Peyer's patch (tissue), 4 donors: ENCODE results near the gene FBLL1.
"Not testable (repeated sequence)": the region's sequence is repeated elsewhere in the genome, so short reads cannot be mapped to it uniquely, and the experiment has no call there.

ENCODE experiments used
- CTCF ChIP-seq, 6 experiments: fragments of 450-650 bp in 4 of 6; fragments of 200-600 bp in 2 of 6; sonication (generic) in 1 of 6; IDR thresholded peaks; one replicate each; pipeline ENCODE4 v1.5.1; 2017 to 2019; ENCODE audit warnings: antibody characterized with exemption in 6 of 6, mild to moderate bottlenecking in 3 of 6, moderate library complexity in 1 of 6
- POLR2A ChIP-seq, 2 donors: fragments of 450-650 bp; IDR thresholded peaks; one replicate each; pipeline ENCODE4 v1.5.1; 2017; ENCODE audit warnings: antibody characterized with exemption in 2 of 2, mild to moderate bottlenecking in 2 of 2, moderate library complexity in 2 of 2

- not testable (repeated sequence) for TF ChIP-seq CTCF, POLR2A (IDR thresholded peaks at IDR 0.05)
Measured at GRCh38 chr5:168534351-168534750, 5.2 kb downstream of the FBLL1 start.
